GM21390 (cell line): ENCODE data around the gene SOX9.
"Not testable (repeated sequence)": the region's sequence is repeated elsewhere in the genome, so short reads cannot be mapped to it uniquely, and the experiment has no call there.

Experiments
- ATAC-seq: cut with Tn5 transposase; IDR thresholded peaks from one replicate; pipeline ENCODE4 v1.9.1; 2021; ENCODE audit not compliant: unreplicated experiment

The SOX9 gene

GRCh38 chr17:72110942-72111318 is 9.9 kb upstream of the SOX9 start:
- ATAC-seq = no peak

- ATAC-seq = no peak
These were observed 9.4 kb upstream of the SOX9 start for GRCh38 chr17:72111336-72111923.

GRCh38 chr17:72111926-72112325 is 8.9 kb upstream of the SOX9 start:
- not testable (repeated sequence) for ATAC-seq

GRCh38 chr17:72113751-72114150 is 7.1 kb upstream of the SOX9 start:
- ATAC-seq = no peak

GRCh38 chr17:72115781-72116525 is 4.9 kb upstream of the SOX9 start:
- ATAC-seq = no peak

GRCh38 chr17:72116661-72117521 is 3.9 kb upstream of the SOX9 start:
- ATAC-seq = no peak

GRCh38 chr17:72117535-72118334 is 3.1 kb upstream of the SOX9 start:
- no peak for ATAC-seq

GRCh38 chr17:72118335-72119076 is 2.3 kb upstream of the SOX9 start:
- ATAC-seq = no peak

- no peak for ATAC-seq
These were observed 1.5 kb upstream of the SOX9 start for GRCh38 chr17:72119077-72119872.

- ATAC-seq = no peak
These were observed 763 bp upstream of the SOX9 start for GRCh38 chr17:72119873-72120641.

- no peak for ATAC-seq
These were observed 567 bp downstream of the SOX9 start for GRCh38 chr17:72121164-72122009.

- no peak for ATAC-seq
These were observed 1.4 kb downstream of the SOX9 start for GRCh38 chr17:72122010-72122764.

- no peak for ATAC-seq
These were observed 2.1 kb downstream of the SOX9 start for GRCh38 chr17:72122765-72123529.

GRCh38 chr17:72123530-72124437 is 3.0 kb downstream of the SOX9 start:
- ATAC-seq = no peak

GRCh38 chr17:72124438-72124775 is 3.6 kb downstream of the SOX9 start:
- no peak for ATAC-seq
